Type B pancreatic cell (in vitro differentiated cells): ENCODE results near the gene HAPSTR1. TPM values are rescaled to one million over a fixed set of nuclear protein-coding genes. Genes with fewer than 3 reads are reported as not detected.
"Not testable (repeated sequence)": the region's sequence is repeated elsewhere in the genome, so short reads cannot be mapped to it uniquely, and the experiment has no call there.

ENCODE experiments used
- DNase-seq: peaks from one replicate; pipeline ENCODE4 v3.0.0; 2021; ENCODE audit warnings: mixed read lengths; ENCODE audit not compliant: unreplicated experiment; ENCODE audit errors: extremely low spot score
- H3K27ac Mint-ChIP-seq: 2 replicates; pipeline ENCODE4 v1.8.0; 2021; ENCODE audit warnings: mild to moderate bottlenecking, mixed read lengths
- H3K27me3 Mint-ChIP-seq: 2 replicates; pipeline ENCODE4 v1.8.0; 2021; ENCODE audit warnings: mixed read lengths
- H3K36me3 Mint-ChIP-seq: 2 replicates; pipeline ENCODE4 v1.8.0; 2021; ENCODE audit warnings: mixed read lengths
- H3K4me1 Mint-ChIP-seq: one replicate; pipeline ENCODE4 v1.8.0; 2021; ENCODE audit warnings: mixed read lengths; ENCODE audit not compliant: unreplicated experiment
- H3K4me3 Mint-ChIP-seq: 2 replicates; pipeline ENCODE4 v1.8.0; 2021; ENCODE audit warnings: mild to moderate bottlenecking, mixed read lengths
- H3K9me3 Mint-ChIP-seq: 2 replicates; pipeline ENCODE4 v1.8.0; 2021; ENCODE audit warnings: mixed read lengths
- CTCF ChIP-seq: fragments of 200-600 bp; sonication (generic); conservative IDR thresholded peaks from 2 replicates; pipeline ENCODE4 v1.5.0; 2021; ENCODE audit warnings: antibody characterized with exemption, mild to moderate bottlenecking
- long read RNA-seq: library from polyadenylated mRNA; unstranded; transcript quantifications from one replicate; pipeline ENCODE4 v2.0.0, GENCODE V29; 2020
- total RNA-seq: library from RNA; stranded (reverse); gene quantifications from 2 replicates; pipeline ENCODE4 v1.2.1, GENCODE V29; 2021; ENCODE audit warnings: low replicate concordance

Gene HAPSTR1, protein sequence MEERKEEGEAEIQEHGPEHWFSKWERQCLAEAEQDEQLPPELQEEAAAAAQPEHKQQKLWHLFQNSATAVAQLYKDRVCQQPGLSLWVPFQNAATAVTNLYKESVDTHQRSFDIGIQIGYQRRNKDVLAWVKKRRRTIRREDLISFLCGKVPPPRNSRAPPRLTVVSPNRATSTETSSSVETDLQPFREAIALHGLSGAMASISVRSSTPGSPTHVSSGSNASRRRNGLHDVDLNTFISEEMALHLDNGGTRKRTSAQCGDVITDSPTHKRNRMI
- 58.4 and 66.2 TPM in 2 replicates for total RNA-seq
- long read RNA-seq, full-length matches to known transcripts: 1 of 12 reads
- long read RNA-seq, partial matches to known transcripts: 2 of 12 reads
- long read RNA-seq, other reads (novel, unspliced or antisense): 9 of 12 reads

DNA sequence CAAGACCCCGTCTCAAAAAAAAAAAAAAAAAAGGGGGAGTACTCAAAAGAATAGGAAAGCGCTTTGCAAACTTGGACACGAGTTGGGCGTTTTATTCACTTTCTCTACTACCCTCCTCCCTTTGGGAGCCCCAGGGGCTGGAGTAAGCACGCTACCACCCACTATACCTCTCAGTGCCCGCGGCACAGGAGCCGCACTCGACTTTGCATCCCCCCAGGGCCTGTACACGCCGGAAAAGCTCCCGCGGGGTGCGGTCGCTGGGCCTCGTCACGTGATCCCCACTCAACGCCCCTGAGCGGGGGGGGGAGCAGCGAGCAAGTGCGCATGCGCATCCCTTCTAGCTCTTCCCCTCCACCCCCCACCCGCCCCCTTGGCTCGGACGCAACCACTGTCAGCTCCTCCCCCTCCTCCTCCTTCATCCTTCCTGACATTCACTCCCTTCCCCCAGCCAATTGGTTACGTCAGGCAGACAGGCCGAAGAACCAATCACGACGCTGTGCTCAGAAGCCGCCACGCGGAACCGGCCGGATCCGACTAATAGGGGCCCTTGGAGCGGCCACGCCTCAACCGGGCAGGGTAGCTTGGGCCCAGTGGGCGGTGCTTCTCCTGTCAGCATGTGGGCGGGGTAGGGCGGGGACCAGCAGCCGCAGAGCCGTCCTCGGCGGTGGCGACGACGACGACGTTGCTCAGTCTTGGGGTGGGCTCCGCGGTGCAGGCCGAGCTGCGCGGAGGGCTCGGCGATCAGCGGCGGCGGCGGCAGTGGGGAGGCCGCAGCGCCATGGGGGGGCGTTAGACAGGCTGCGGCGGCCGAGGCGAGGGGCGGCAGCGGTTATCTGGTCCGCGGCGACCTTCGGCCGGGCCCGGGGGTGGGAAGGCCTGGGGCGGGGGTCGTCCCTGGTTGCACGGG lies at the start of gene HAPSTR1:
HAPSTR1 (plus strand) TSS at position 685 of the 907 bp plus-strand sequence. CDS start 401 bp downstream, outside the sequence.
- Mint-ChIP-seq H3K27me3 (peaks cover 14% of the 10 kb centered on the region), H3K27ac (peak within 1 kb of the TSS; percentile 99), H3K4me3 (peak within 1 kb of the TSS; percentile 99), H3K36me3 (peaks cover 21% of the 10 kb centered on the region), H3K4me1 (peaks cover 20% of the 10 kb centered on the region), H3K9me3 (no peaks in the 10 kb centered on the region)
- peak; percentile 98 for DNase-seq
- no peak for TF ChIP-seq CTCF

DNA sequence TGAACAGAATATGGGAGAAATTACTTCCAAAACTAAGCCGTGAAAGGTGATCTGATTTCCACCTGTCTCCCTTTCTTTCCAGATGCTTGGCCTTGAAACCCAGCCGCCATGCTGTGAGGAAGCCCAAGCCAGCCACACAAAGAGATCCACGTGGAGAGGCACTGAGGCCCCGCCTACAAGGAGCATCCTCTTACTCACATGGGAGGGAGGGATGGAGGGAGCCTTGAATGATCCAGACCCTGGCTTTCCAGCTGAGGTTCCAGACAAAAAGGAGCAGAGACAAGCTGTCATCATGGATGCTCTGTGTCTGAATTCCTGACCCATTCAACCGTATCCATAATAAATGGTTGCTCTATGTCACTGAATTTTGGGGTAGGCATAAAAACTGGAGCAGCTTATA lies 48.9 kb upstream of the HAPSTR1 start:
- Mint-ChIP-seq H3K27me3 (no peaks in the 10 kb centered on the region), H3K27ac (no peak overlapping the region)

GRCh38 chr16:9042964-9043680 lies 48.3 kb upstream of the HAPSTR1 start:
- DNase-seq: no peak
- H3K9me3 Mint-ChIP-seq: no peaks in the 10 kb centered on the region
- no peaks in the 10 kb centered on the region for H3K36me3 Mint-ChIP-seq
- peaks cover 9% of the 10 kb centered on the region for H3K4me1 Mint-ChIP-seq
- no peak for TF ChIP-seq CTCF
- H3K27me3 Mint-ChIP-seq: no peaks in the 10 kb centered on the region
- no peak overlapping the region for H3K4me3 Mint-ChIP-seq
- no peak overlapping the region for H3K27ac Mint-ChIP-seq

More for the DNA sequence above, 48.9 kb upstream of the HAPSTR1 start:
- no peak for TF ChIP-seq CTCF
- Mint-ChIP-seq H3K9me3 (no peaks in the 10 kb centered on the region), H3K4me1 (peaks cover 3% of the 10 kb centered on the region), H3K4me3 (no peak overlapping the region), H3K36me3 (no peaks in the 10 kb centered on the region)
- no peak for DNase-seq

- H3K4me3 Mint-ChIP-seq, DNase-seq, H3K9me3 Mint-ChIP-seq, H3K27ac Mint-ChIP-seq, H3K36me3 Mint-ChIP-seq, H3K27me3 Mint-ChIP-seq: not testable (repeated sequence)
- peaks cover 10% of the 10 kb centered on the region for H3K4me1 Mint-ChIP-seq
Measured at GRCh38 chr16:9045562-9045961, 45.9 kb upstream of the HAPSTR1 start.

DNA sequence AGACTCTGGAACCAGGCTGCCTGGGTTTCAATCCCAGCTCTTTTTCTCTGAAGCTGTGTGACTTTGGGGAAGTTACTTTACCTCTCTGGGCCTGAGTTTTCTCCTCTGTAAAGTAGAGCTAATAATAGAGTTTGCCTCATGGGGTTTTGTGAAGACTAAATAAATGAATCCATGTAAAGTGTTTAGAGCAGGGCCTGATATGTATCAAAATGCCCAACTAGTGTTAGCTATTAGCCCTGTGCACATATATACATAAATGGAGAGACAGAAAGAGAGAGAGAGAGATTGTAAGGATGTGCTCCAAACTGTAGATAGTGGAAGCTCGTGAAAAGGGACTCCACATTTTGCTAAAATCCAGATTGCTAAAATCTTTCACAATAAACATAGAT lies 44.8 kb upstream of the HAPSTR1 start:
- no peaks in the 10 kb centered on the region for H3K9me3 Mint-ChIP-seq
- no peak overlapping the region for H3K27ac Mint-ChIP-seq
- no peaks in the 10 kb centered on the region for H3K36me3 Mint-ChIP-seq
- no peak overlapping the region for H3K4me3 Mint-ChIP-seq
- DNase-seq: no peak
- TF ChIP-seq CTCF: no peak
- no peaks in the 10 kb centered on the region for H3K27me3 Mint-ChIP-seq
- H3K4me1 Mint-ChIP-seq: peaks cover 10% of the 10 kb centered on the region
